H9 (cell line): ENCODE measurements around the gene SMAD3. TPM values are rescaled to one million over a fixed set of nuclear protein-coding genes. Genes with fewer than 3 reads are reported as not detected.

Source experiments
- DNase-seq: peaks from one replicate; pipeline ENCODE4 v3.0.0-alpha.2; 2017
- H2AFZ ChIP-seq: one replicate; pipeline ENCODE4 v1.6.1; 2013; ENCODE audit warnings: mild to moderate bottlenecking, low read length, control low read depth, moderate library complexity
- H2AK5ac ChIP-seq: 2 replicates; pipeline ENCODE4 v1.6.1; 2013; ENCODE audit warnings: low read length, control low read depth, mixed read lengths; ENCODE audit not compliant: insufficient read length
- H2BK120ac ChIP-seq: one replicate; pipeline ENCODE4 v1.6.1; 2013; ENCODE audit warnings: low read depth, mild to moderate bottlenecking, low read length, control low read depth, inconsistent platforms; ENCODE audit not compliant: poor library complexity, severe bottlenecking
- H2BK12ac ChIP-seq: 2 replicates; pipeline ENCODE4 v1.6.1; 2013; ENCODE audit warnings: low read length, control low read depth, mixed read lengths, low read depth; ENCODE audit not compliant: insufficient read length
- H2BK15ac ChIP-seq: 2 replicates; pipeline ENCODE4 v1.6.1; 2013; ENCODE audit warnings: low read depth, low read length, control low read depth
- H2BK20ac ChIP-seq: one replicate; pipeline ENCODE4 v1.6.1; 2013; ENCODE audit warnings: low read depth, mild to moderate bottlenecking, low read length, control low read depth, inconsistent platforms; ENCODE audit not compliant: poor library complexity, severe bottlenecking
- H2BK5ac ChIP-seq: 2 replicates; pipeline ENCODE4 v1.6.1; 2013; ENCODE audit warnings: low read length, control low read depth, mixed read lengths; ENCODE audit not compliant: insufficient read length
- H3K14ac ChIP-seq: 2 replicates; pipeline ENCODE4 v1.6.1; 2013; ENCODE audit warnings: low read length, control low read depth; ENCODE audit not compliant: insufficient read depth
- H3K18ac ChIP-seq: 2 replicates; pipeline ENCODE4 v1.6.1; 2013; ENCODE audit warnings: low read depth, mild to moderate bottlenecking, mixed read lengths, low read length, control low read depth; ENCODE audit not compliant: insufficient read length
- H3K23ac ChIP-seq: 2 replicates; pipeline ENCODE4 v1.6.1; 2013; ENCODE audit warnings: low read length, control low read depth, mixed read lengths, low read depth; ENCODE audit not compliant: insufficient read length
- H3K23me2 ChIP-seq: 2 replicates; pipeline ENCODE4 v1.6.1; 2013; ENCODE audit warnings: low read depth, mild to moderate bottlenecking, mixed read lengths, low read length, control low read depth; ENCODE audit not compliant: insufficient read length, poor library complexity, severe bottlenecking
- H3K27ac ChIP-seq: 2 replicates; pipeline ENCODE4 v1.5.1; 2013; ENCODE audit warnings: low read length, control low read depth, mixed read lengths, low read depth; ENCODE audit not compliant: insufficient read length
- H3K27me3 ChIP-seq: 2 replicates; pipeline ENCODE4 v1.6.1; 2013; ENCODE audit warnings: low read length, control low read depth, inconsistent platforms; ENCODE audit not compliant: insufficient read depth
- H3K4ac ChIP-seq: 2 replicates; pipeline ENCODE4 v1.6.1; 2013; ENCODE audit warnings: low read depth, mild to moderate bottlenecking, control low read depth, inconsistent platforms, low read length, moderate library complexity
- H3K4me1 ChIP-seq: 2 replicates; pipeline ENCODE4 v1.6.1; 2013; ENCODE audit warnings: low read length, control low read depth, inconsistent platforms; ENCODE audit not compliant: insufficient read depth
- H3K4me2 ChIP-seq: 2 replicates; pipeline ENCODE4 v1.6.1; 2013; ENCODE audit warnings: low read length, control low read depth, mixed read lengths; ENCODE audit not compliant: insufficient read length, insufficient read depth
- H3K56ac ChIP-seq: 2 replicates; pipeline ENCODE4 v1.6.1; 2013; ENCODE audit warnings: low read depth, mild to moderate bottlenecking, mixed read lengths, low read length, control low read depth; ENCODE audit not compliant: insufficient read length
- H3K79me1 ChIP-seq: 2 replicates; pipeline ENCODE4 v1.6.1; 2013; ENCODE audit warnings: low read depth, mild to moderate bottlenecking, moderate library complexity, low read length, control low read depth, inconsistent platforms; ENCODE audit not compliant: insufficient read depth, poor library complexity, severe bottlenecking
- H3K79me2 ChIP-seq: 2 replicates; pipeline ENCODE4 v1.6.1; 2013; ENCODE audit warnings: low read length, control low read depth, inconsistent platforms; ENCODE audit not compliant: insufficient read depth
- H3K9ac ChIP-seq: 2 replicates; pipeline ENCODE4 v1.6.1; 2013; ENCODE audit warnings: low read length, control low read depth, mixed read lengths; ENCODE audit not compliant: insufficient read length; ENCODE audit errors: extremely low read depth
- H3K9me3 ChIP-seq: one replicate; pipeline ENCODE4 v1.6.1; 2013; ENCODE audit warnings: low read depth, low read length, inconsistent platforms; ENCODE audit not compliant: control insufficient read depth
- H3T11ph ChIP-seq: one replicate; pipeline ENCODE4 v1.6.1; 2013; ENCODE audit warnings: mild to moderate bottlenecking, low read length, control low read depth, inconsistent platforms
- H4K20me1 ChIP-seq: one replicate; pipeline ENCODE4 v1.6.1; 2013; ENCODE audit not compliant: control insufficient read depth, insufficient read length, insufficient read depth
- H4K5ac ChIP-seq: 2 replicates; pipeline ENCODE4 v1.6.1; 2013; ENCODE audit warnings: low read depth, mild to moderate bottlenecking, mixed read lengths, low read length, control low read depth; ENCODE audit not compliant: insufficient read length
- H4K8ac ChIP-seq: replicated peaks from 2 replicates; pipeline ENCODE4 v1.6.1; 2013; ENCODE audit warnings: low read length, control low read depth, mixed read lengths, low read depth; ENCODE audit not compliant: insufficient read length
- H4K91ac ChIP-seq: 2 replicates; pipeline ENCODE4 v1.6.1; 2013; ENCODE audit warnings: low read depth, mild to moderate bottlenecking, moderate library complexity, mixed read lengths, low read length, control low read depth; ENCODE audit not compliant: insufficient read length
- H3K27ac Mint-ChIP-seq, 3 experiments: 2 replicates in 2 of 3; 3 replicates in 1 of 3; pipeline ENCODE4 v1.8.0; 2020 to 2021; ENCODE audit warnings: mixed read lengths in 3 of 3, mild to moderate bottlenecking in 1 of 3, moderate library complexity in 1 of 3
- H3K27me3 Mint-ChIP-seq: 2 replicates; pipeline ENCODE4 v1.8.0; 2021; ENCODE audit warnings: low read depth, mild to moderate bottlenecking, moderate library complexity, mixed read lengths
- H3K36me3 Mint-ChIP-seq, 3 experiments: 2 replicates in 2 of 3; 3 replicates in 1 of 3; pipeline ENCODE4 v1.8.0; 2020 to 2021; ENCODE audit warnings: low read depth in 3 of 3, mixed read lengths in 3 of 3; ENCODE audit not compliant: insufficient read depth in 1 of 3
- H3K4me1 Mint-ChIP-seq, 2 experiments: 2 replicates each; pipeline ENCODE4 v1.8.0; 2020; ENCODE audit warnings: mixed read lengths in 2 of 2
- H3K4me3 Mint-ChIP-seq, 2 experiments: 2 replicates in 1 of 2; 3 replicates in 1 of 2; pipeline ENCODE4 v1.8.0; 2020 to 2021; ENCODE audit warnings: mild to moderate bottlenecking in 2 of 2, mixed read lengths in 2 of 2, moderate library complexity in 1 of 2
- H3K9me3 Mint-ChIP-seq, 2 experiments: 2 replicates in 1 of 2; 3 replicates in 1 of 2; pipeline ENCODE4 v1.8.0; 2020; ENCODE audit warnings: mild to moderate bottlenecking in 2 of 2, mixed read lengths in 2 of 2, moderate library complexity in 1 of 2
- WGBS: extraction: QIAGEN DNeasy Blood & Tissue Kit; methylation state at CpG from one replicate; pipeline ENCODE4 v1.1.7; 2013; ENCODE audit warnings: missing lambda C conversion rate, low lambda C conversion rate, mixed read lengths; ENCODE audit not compliant: insufficient read length; ENCODE audit errors: extremely low coverage; 5-methylcytosine and 5-hydroxymethylcytosine counted together
- total RNA-seq: library from RNA; stranded (reverse); gene quantifications from 2 replicates; pipeline ENCODE4 v1.2.1, GENCODE V29; 2021
- TF ChIP-seq, protein P1 (sequence below): fragments of 200-600 bp; sonication (generic); conservative IDR thresholded peaks from 3 replicates; pipeline ENCODE4 v1.8.0; 2021; ENCODE audit warnings: antibody characterized with exemption, mild to moderate bottlenecking

The SMAD3 gene
- total RNA-seq, 1 experiment from 2014 or later: 26.7 TPM

DNA sequence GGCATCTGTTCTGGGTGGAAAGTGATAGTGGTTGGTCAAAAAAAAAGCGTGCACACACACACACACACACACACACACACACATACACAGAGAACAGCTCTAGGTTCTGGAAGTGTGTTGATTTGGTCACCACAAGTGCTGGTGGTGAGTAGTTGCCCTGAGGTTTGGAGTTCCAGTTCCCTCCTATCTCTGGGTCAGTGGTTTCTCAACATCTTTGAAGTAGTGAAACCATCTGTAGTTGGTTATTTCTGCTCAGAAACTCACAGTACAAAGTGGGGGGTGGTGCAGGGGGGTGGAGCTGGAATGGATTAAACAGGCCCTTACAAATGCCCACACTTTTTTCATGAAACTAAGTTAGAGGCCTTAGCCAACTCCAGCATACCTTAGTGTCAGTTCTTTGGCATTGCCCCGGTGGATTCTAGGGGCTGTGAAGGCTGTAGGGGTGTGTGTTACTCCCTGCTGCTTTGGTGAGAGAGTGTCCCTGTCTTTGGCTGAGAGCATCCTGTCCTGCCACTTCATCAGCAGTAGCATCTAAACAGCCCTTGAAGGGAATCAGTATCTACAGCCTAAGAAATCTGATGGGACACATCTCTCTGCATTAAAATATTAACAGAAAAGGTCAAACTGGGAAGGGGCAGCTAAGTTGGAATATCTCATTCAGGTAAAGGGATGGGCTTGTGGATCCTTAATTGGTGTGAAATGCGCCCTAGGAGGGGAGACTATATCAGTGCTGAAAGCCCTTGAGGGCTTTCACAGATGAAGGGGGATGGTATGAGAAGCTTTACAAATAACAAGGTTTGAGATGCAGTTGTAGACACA lies 20.6 kb downstream of the SMAD3 start:
- Mint-ChIP-seq H3K4me3 (no peak overlapping the region), H3K36me3 (peaks cover 0 to 4% (median 2%) of the 10 kb centered on the region in 3 experiments; a peak in 4 of 7 replicates), H3K27me3 (no peaks in the 10 kb centered on the region), H3K9me3 (no peaks in the 10 kb centered on the region), H3K4me1 (peaks cover 71 to 72% of the 10 kb centered on the region in 2 experiments), H3K27ac (no peak overlapping the region)
- Histone ChIP-seq H4K91ac (no peak overlapping the region), H3K79me2 (no peaks in the 10 kb centered on the region; the same call in 1 of the 2 replicates), H4K8ac (no peak overlapping the region), H3K9ac (no peak overlapping the region), H2BK20ac (no peak overlapping the region), H3K14ac (no peak overlapping the region), H2BK120ac (no peak overlapping the region), H2BK15ac (no peak overlapping the region), H3T11ph (no peak overlapping the region), H3K4me2 (no peak overlapping the region), H3K9me3 (no peaks in the 10 kb centered on the region), H2AFZ (no peak overlapping the region), H3K4ac (no peak overlapping the region), H2BK12ac (no peak overlapping the region), H2BK5ac (no peak overlapping the region), H2AK5ac (no peak overlapping the region), H3K23me2 (no peaks in the 10 kb centered on the region), H3K79me1 (no peaks in the 10 kb centered on the region), H3K18ac (no peak overlapping the region), H4K5ac (no peak overlapping the region), H3K27me3 (no peaks in the 10 kb centered on the region), H4K20me1 (no peaks in the 10 kb centered on the region), H3K4me1 (peaks cover 5% of the 10 kb centered on the region; the same call in 1 of the 2 replicates), H3K27ac (no peak overlapping the region), H3K56ac (no peak overlapping the region), H3K23ac (no peak overlapping the region)
- no peak for DNase-seq
- TF ChIP-seq, protein P1, sequence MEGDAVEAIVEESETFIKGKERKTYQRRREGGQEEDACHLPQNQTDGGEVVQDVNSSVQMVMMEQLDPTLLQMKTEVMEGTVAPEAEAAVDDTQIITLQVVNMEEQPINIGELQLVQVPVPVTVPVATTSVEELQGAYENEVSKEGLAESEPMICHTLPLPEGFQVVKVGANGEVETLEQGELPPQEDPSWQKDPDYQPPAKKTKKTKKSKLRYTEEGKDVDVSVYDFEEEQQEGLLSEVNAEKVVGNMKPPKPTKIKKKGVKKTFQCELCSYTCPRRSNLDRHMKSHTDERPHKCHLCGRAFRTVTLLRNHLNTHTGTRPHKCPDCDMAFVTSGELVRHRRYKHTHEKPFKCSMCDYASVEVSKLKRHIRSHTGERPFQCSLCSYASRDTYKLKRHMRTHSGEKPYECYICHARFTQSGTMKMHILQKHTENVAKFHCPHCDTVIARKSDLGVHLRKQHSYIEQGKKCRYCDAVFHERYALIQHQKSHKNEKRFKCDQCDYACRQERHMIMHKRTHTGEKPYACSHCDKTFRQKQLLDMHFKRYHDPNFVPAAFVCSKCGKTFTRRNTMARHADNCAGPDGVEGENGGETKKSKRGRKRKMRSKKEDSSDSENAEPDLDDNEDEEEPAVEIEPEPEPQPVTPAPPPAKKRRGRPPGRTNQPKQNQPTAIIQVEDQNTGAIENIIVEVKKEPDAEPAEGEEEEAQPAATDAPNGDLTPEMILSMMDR: no peak
- no CpG with 5 or more reads among the region's 3 CpGs for WGBS
